Epithelial cell of esophagus (primary cell): ENCODE measurements around the gene ACAD11.

Experiments
- DNase-seq: peaks from one replicate; pipeline ENCODE4 v3.0.0; 2010; ENCODE audit warnings: low read depth
- H3K4me3 ChIP-seq: 2 replicates; pipeline ENCODE4 v1.5.1; 2011; ENCODE audit warnings: mild to moderate bottlenecking, low read length, control low read depth
- TF ChIP-seq, protein P1 (sequence below): IDR thresholded peaks from 2 replicates; pipeline ENCODE4 v1.5.1; 2011; ENCODE audit warnings: low read depth, mild to moderate bottlenecking, low read length, control low read depth, inconsistent platforms; ENCODE audit not compliant: insufficient read depth; ENCODE audit errors: missing control alignments

The ACAD11 gene

DNA sequence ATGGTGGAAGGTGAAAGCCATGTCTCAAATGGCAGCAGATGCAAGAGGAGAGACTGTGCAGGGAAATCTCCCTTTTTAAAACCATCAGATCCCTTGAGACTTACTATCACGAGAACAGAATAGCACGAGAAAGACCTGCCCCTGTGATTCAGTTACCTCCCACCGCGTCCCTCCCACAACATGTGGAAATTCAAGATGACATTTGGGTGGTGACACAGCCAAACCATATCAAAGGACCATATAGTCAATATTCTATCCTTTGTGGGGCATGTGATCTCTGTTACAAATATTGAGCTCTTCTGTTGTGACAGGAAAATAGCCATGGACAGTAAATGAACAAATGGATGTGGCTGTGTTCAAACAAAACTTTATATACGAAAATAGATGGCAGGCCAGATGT is 139.7 kb downstream of the ACAD11 start:
- no peak for DNase-seq
- H3K4me3 ChIP-seq = no peak overlapping the region
- TF ChIP-seq, protein P1, sequence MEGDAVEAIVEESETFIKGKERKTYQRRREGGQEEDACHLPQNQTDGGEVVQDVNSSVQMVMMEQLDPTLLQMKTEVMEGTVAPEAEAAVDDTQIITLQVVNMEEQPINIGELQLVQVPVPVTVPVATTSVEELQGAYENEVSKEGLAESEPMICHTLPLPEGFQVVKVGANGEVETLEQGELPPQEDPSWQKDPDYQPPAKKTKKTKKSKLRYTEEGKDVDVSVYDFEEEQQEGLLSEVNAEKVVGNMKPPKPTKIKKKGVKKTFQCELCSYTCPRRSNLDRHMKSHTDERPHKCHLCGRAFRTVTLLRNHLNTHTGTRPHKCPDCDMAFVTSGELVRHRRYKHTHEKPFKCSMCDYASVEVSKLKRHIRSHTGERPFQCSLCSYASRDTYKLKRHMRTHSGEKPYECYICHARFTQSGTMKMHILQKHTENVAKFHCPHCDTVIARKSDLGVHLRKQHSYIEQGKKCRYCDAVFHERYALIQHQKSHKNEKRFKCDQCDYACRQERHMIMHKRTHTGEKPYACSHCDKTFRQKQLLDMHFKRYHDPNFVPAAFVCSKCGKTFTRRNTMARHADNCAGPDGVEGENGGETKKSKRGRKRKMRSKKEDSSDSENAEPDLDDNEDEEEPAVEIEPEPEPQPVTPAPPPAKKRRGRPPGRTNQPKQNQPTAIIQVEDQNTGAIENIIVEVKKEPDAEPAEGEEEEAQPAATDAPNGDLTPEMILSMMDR = no peak

DNA sequence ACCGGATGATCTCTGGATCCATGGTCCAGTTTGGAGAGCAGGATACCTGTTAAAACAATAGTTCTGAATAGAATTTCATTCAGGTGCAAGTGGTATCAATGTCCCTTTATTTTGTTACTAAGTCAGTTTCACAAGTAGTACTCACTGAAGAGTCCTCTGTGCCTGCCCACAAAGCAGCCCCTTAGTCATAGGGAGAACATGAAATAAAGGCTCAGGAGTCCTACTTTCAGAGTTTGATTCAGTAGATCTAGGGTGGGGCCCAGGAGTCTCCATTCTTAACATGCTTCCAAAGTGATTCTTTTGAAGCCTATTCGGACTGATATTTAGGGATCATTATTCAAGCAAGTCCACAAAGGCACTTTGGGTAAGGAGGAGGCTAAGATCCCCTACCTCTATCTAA is 142.3 kb downstream of the ACAD11 start:
- DNase-seq = peak; percentile 6
- no peak overlapping the region for H3K4me3 ChIP-seq
- TF ChIP-seq, protein P1 = no peak

DNA sequence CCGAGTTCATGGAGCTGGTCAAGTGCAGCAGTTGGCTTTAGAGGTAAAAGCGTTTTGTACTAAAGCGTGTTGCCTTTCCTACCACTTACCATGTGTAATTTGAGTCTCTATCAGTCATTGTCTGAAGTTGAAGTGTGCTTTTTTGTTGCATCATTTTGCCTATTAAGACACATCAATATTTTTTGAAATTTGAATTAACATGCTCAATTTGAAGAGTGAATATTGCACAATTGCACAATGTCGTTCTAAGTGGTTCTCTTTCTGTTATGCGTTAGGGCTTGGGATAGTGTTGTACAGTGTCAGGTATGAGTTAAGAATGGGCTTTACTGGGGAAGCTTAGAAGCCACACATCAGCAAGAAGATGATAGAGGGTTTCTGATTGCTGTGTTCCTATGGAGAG is 146.6 kb downstream of the ACAD11 start:
- TF ChIP-seq, protein P1 = no peak
- DNase-seq = no peak
- H3K4me3 ChIP-seq = no peak overlapping the region

DNA sequence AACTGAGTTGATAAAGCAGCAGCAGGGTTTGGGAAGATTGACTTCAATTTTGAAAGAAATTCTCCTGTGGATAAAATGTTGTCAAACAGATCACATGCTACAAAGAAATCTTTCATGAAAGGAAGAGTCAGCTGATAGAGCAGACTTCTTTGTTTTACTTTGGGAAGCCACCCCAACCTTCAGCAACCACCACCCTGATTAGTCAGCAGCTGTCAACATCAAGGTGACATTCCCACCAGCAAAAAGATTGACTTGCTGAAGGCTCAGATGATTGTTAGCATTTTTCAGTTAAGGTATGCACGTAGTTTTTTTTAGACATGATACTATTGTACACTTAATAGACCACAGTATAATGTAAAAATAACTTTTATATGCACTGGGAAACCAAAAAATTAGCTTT is 150.1 kb downstream of the ACAD11 start:
- TF ChIP-seq, protein P1 = no peak
- no peak overlapping the region for H3K4me3 ChIP-seq
- DNase-seq = peak; percentile 6

DNA sequence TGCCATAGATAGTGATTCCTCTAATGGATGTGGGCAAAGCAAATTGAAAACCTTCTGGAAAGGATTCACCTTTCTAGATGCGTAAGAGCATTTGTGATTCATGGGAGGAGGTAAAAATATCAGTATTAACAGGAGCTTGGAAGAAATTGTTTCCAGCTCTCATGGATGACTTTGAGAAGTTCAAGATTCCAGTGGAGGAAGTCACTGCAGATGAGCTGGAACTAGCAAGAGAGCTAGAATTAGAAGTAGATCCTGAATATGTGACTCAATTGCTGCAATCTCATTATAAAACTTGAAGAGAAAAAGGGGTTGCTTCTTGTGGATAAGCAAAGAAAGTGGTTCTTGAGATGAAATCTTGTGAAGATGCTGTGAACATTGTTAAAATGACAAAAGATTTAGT is 150.5 kb downstream of the ACAD11 start:
- H3K4me3 ChIP-seq = no peak overlapping the region
- no peak for DNase-seq
- TF ChIP-seq, protein P1 = no peak
